OCI-LY1 (cell line): Measurements from ENCODE around the gene REXO1.

ENCODE experiments used
- EZH2 ChIP-seq: fragments of 200-600 bp; sonication (generic), shearing (Covaris generic); IDR thresholded peaks from 2 replicates; pipeline ENCODE4 v1.8.0; 2017; ENCODE audit warnings: borderline replicate concordance, mixed run types, mild to moderate bottlenecking, antibody characterized with exemption, low read length, moderate library complexity, mixed read lengths
- TF ChIP-seq, protein P1 (sequence below): fragments of 200-600 bp; sonication (generic), shearing (Covaris generic); IDR thresholded peaks from 2 replicates; pipeline ENCODE4 v1.5.1; 2017; ENCODE audit warnings: mild to moderate bottlenecking, antibody characterized with exemption, low read length, moderate library complexity, mixed read lengths

DNA sequence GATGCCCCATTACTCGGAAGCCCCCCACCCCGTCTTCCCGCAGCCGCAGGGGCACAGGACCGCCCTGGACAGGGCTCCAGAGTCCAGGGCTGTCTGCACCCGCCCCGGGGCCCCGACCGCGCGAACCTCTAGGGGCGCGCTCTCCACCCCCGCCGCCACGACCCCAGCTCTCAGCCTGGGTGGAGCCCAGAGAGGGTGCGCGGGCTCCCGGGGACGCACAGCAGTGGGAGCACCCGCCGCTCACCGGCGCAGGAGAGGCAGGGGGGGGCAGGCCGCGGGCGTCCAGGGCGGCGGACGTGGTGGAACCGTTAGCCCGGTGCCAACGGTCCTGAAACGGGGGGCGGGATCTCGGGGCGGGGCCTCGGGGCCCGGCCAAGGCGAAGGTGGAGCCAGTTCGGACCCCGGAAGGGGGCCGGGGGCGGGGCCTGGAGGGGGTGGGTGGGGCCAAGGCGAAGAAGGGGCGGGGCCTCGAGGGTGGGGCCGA lies 36.3 kb downstream of the REXO1 start, which contains the start of gene ATP8B3:
- TF ChIP-seq, protein P1, sequence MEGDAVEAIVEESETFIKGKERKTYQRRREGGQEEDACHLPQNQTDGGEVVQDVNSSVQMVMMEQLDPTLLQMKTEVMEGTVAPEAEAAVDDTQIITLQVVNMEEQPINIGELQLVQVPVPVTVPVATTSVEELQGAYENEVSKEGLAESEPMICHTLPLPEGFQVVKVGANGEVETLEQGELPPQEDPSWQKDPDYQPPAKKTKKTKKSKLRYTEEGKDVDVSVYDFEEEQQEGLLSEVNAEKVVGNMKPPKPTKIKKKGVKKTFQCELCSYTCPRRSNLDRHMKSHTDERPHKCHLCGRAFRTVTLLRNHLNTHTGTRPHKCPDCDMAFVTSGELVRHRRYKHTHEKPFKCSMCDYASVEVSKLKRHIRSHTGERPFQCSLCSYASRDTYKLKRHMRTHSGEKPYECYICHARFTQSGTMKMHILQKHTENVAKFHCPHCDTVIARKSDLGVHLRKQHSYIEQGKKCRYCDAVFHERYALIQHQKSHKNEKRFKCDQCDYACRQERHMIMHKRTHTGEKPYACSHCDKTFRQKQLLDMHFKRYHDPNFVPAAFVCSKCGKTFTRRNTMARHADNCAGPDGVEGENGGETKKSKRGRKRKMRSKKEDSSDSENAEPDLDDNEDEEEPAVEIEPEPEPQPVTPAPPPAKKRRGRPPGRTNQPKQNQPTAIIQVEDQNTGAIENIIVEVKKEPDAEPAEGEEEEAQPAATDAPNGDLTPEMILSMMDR, result peak; percentile 50
- TF ChIP-seq EZH2, result no peak
